H1 (cell line): Measurements from ENCODE around the gene FSCN2. TPM values are rescaled to one million over a fixed set of nuclear protein-coding genes. Genes with fewer than 3 reads are reported as not detected.

Source experiments
- CREB1 ChIP-seq: IDR thresholded peaks from 2 replicates; pipeline ENCODE4 v1.6.1; 2012; ENCODE audit warnings: inconsistent platforms
- EP300 ChIP-seq, 2 experiments: IDR thresholded peaks; 1 replicate in 1 of 2; 2 replicates in 1 of 2; pipeline ENCODE4 v1.6.1; 2011 to 2012; ENCODE audit warnings: low read depth in 2 of 2, low read length in 2 of 2, mild to moderate bottlenecking in 2 of 2, borderline replicate concordance in 1 of 2, inconsistent platforms in 1 of 2, moderate library complexity in 1 of 2
- RBBP5 ChIP-seq: IDR thresholded peaks from 2 replicates; pipeline ENCODE4 v1.7.1; 2012; ENCODE audit warnings: low read depth, mild to moderate bottlenecking, inconsistent platforms, low read length, moderate library complexity, borderline replicate concordance
- SAP30 ChIP-seq: fragments of 300-600 bp; sonication (generic); IDR thresholded peaks from 2 replicates; pipeline ENCODE4 v1.7.1; 2012; ENCODE audit warnings: low read length, moderate library complexity, mild to moderate bottlenecking, inconsistent platforms; ENCODE audit not compliant: insufficient read depth, insufficient replicate concordance
- polyA plus RNA-seq, 7 experiments: library from polyadenylated mRNA; depleted of rRNA in 3 of 7; stranded (reverse) in 5 of 7; unstranded in 2 of 7; fragments of >200 nt in 5 of 7; fragments of 200-250 nt in 2 of 7; gene quantifications; 1 replicate in 5 of 7; 2 replicates in 1 of 7; 4 replicates in 1 of 7; pipeline versions ENCODE4 v1.2.1 to v1.2.3, GENCODE V29; 2011 to 2013; ENCODE audit warnings: missing spikeins in 2 of 7, mixed read lengths in 2 of 7
- total RNA-seq: library from RNA; stranded (reverse); fragmentation: NEBNext Ultra II Directional; extraction: Animal tissue kit (Norgen Biotek cat#: 25700); gene quantifications from 2 replicates; pipeline ENCODE4 v1.2.1, GENCODE V29; 2021
- TF ChIP-seq, protein P1 (sequence below): fragments of 300-600 bp; sonication (generic); IDR thresholded peaks from 2 replicates; pipeline ENCODE4 v1.7.1; 2012; ENCODE audit warnings: low read length, moderate library complexity, mild to moderate bottlenecking, inconsistent platforms; ENCODE audit not compliant: insufficient replicate concordance

Gene FSCN2
- total and polyA plus RNA-seq, 2 of the 8 experiments (the other 6 are each of a cell fraction or from before 2014, with no cell fraction given): 0.18 to 0.30 TPM

DNA sequence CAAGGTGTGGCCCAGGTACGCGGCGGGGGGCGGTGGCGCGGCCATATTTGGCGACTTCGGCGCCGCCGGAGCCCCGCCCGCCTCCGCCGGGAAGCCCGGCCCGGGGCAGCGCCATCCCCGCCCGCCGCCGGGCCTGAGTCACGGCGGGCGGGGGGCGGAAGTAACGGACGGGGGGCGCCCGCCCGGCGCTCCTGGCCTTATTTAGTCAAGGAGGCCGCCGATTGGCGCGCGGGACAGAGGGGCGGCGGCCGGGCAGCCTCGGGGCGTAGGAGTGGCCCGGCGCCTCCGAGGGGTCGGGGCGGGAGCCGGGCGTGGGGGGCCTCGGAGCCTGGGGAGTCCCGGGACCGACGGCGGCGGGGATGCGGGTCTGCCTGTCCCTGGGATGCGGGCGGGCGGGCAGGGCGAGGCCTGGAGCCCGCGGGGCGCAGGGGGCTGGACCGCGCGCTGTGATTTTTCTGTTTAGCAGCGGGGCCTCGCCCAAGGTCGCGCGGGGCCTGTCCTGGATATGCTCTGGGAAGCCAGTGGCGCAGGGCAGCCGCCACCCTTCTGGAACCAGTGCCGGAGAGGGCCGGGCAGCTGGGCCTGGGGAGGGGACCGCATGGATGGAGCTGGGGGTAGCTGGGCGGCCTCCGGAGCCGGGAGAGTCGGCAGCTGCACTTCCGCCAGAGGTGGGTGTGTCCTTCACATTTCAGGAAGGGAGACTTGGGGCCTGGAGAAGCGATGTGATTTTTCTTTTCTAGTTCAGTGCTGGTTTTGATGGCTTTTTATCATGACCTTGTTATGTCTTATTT, 13.2 kb upstream of the FSCN2 start (continued):
- TF ChIP-seq, protein P1, sequence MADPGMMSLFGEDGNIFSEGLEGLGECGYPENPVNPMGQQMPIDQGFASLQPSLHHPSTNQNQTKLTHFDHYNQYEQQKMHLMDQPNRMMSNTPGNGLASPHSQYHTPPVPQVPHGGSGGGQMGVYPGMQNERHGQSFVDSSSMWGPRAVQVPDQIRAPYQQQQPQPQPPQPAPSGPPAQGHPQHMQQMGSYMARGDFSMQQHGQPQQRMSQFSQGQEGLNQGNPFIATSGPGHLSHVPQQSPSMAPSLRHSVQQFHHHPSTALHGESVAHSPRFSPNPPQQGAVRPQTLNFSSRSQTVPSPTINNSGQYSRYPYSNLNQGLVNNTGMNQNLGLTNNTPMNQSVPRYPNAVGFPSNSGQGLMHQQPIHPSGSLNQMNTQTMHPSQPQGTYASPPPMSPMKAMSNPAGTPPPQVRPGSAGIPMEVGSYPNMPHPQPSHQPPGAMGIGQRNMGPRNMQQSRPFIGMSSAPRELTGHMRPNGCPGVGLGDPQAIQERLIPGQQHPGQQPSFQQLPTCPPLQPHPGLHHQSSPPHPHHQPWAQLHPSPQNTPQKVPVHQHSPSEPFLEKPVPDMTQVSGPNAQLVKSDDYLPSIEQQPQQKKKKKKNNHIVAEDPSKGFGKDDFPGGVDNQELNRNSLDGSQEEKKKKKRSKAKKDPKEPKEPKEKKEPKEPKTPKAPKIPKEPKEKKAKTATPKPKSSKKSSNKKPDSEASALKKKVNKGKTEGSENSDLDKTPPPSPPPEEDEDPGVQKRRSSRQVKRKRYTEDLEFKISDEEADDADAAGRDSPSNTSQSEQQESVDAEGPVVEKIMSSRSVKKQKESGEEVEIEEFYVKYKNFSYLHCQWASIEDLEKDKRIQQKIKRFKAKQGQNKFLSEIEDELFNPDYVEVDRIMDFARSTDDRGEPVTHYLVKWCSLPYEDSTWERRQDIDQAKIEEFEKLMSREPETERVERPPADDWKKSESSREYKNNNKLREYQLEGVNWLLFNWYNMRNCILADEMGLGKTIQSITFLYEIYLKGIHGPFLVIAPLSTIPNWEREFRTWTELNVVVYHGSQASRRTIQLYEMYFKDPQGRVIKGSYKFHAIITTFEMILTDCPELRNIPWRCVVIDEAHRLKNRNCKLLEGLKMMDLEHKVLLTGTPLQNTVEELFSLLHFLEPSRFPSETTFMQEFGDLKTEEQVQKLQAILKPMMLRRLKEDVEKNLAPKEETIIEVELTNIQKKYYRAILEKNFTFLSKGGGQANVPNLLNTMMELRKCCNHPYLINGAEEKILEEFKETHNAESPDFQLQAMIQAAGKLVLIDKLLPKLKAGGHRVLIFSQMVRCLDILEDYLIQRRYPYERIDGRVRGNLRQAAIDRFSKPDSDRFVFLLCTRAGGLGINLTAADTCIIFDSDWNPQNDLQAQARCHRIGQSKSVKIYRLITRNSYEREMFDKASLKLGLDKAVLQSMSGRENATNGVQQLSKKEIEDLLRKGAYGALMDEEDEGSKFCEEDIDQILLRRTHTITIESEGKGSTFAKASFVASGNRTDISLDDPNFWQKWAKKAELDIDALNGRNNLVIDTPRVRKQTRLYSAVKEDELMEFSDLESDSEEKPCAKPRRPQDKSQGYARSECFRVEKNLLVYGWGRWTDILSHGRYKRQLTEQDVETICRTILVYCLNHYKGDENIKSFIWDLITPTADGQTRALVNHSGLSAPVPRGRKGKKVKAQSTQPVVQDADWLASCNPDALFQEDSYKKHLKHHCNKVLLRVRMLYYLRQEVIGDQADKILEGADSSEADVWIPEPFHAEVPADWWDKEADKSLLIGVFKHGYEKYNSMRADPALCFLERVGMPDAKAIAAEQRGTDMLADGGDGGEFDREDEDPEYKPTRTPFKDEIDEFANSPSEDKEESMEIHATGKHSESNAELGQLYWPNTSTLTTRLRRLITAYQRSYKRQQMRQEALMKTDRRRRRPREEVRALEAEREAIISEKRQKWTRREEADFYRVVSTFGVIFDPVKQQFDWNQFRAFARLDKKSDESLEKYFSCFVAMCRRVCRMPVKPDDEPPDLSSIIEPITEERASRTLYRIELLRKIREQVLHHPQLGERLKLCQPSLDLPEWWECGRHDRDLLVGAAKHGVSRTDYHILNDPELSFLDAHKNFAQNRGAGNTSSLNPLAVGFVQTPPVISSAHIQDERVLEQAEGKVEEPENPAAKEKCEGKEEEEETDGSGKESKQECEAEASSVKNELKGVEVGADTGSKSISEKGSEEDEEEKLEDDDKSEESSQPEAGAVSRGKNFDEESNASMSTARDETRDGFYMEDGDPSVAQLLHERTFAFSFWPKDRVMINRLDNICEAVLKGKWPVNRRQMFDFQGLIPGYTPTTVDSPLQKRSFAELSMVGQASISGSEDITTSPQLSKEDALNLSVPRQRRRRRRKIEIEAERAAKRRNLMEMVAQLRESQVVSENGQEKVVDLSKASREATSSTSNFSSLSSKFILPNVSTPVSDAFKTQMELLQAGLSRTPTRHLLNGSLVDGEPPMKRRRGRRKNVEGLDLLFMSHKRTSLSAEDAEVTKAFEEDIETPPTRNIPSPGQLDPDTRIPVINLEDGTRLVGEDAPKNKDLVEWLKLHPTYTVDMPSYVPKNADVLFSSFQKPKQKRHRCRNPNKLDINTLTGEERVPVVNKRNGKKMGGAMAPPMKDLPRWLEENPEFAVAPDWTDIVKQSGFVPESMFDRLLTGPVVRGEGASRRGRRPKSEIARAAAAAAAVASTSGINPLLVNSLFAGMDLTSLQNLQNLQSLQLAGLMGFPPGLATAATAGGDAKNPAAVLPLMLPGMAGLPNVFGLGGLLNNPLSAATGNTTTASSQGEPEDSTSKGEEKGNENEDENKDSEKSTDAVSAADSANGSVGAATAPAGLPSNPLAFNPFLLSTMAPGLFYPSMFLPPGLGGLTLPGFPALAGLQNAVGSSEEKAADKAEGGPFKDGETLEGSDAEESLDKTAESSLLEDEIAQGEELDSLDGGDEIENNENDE: no peak
- 0 out of 2 replicates have a peak, but pooled peaks have one; percentile 9 for TF ChIP-seq CREB1
- no peak for TF ChIP-seq EP300 (IDR thresholded peaks at IDR 0.05; ENCODE audit: borderline replicate concordance in 1 of 2, low read depth in 2 of 2, low read length in 2 of 2)
- no peak for TF ChIP-seq SAP30
- TF ChIP-seq RBBP5: no peak
